HEK293 (cell line): ENCODE measurements around the gene SAP30L.

Experiments used
- CTCF ChIA-PET: fragments of 350-600 bp; formaldehyde crosslinking; extraction: SDS; loops from one replicate; lab custom pipeline; 2021; ENCODE audit warnings: antibody characterized with exemption; lab: Yijun Ruan, JAX
- POLR2A ChIA-PET: fragments of 300-600 bp; formaldehyde crosslinking; extraction: SDS; loops from one replicate; lab custom pipeline; 2020; ENCODE audit warnings: antibody characterized with exemption, inconsistent platforms; lab: Yijun Ruan, JAX
- H3K27ac ChIP-seq: fragments of 200-500 bp; sonication (Bioruptor generic); 2 replicates; pipeline ENCODE4 v1.5.1; 2014; ENCODE audit warnings: low read depth, low read length, control low read depth, inconsistent platforms; ENCODE audit errors: extremely low read depth
- H3K36me3 ChIP-seq, 2 experiments: fragments of 200-500 bp in 1 of 2; sonication (Bioruptor generic) in 1 of 2; 1 replicate in 1 of 2; 2 replicates in 1 of 2; pipeline ENCODE4 v1.5.1; 2014 to 2017; ENCODE audit warnings: inconsistent platforms in 2 of 2, low read length in 2 of 2; ENCODE audit not compliant: control insufficient read depth in 2 of 2, insufficient read depth in 1 of 2
- H3K4me1 ChIP-seq: fragments of 200-500 bp; sonication (Bioruptor generic); 2 replicates; pipeline ENCODE4 v1.5.1; 2014; ENCODE audit warnings: mild to moderate bottlenecking, low read length, inconsistent platforms; ENCODE audit not compliant: control insufficient read depth, insufficient read depth
- H3K4me3 ChIP-seq: 2 replicates; pipeline ENCODE4 v1.5.1; 2011; ENCODE audit warnings: low read depth, mild to moderate bottlenecking, control low read depth, low read length, moderate library complexity
- H3K9me3 ChIP-seq: fragments of 200-500 bp; sonication (Bioruptor generic); 2 replicates; pipeline ENCODE4 v1.5.1; 2014; ENCODE audit warnings: low read depth, low read length, inconsistent platforms; ENCODE audit not compliant: control insufficient read depth, insufficient read depth
- FEZF1 ChIP-seq: fragments of 450-650 bp; formaldehyde crosslinking; IDR thresholded peaks from 2 replicates; pipeline ENCODE4 v1.5.1; 2016; ENCODE audit warnings: missing biosample characterization, missing genetic modification characterization
- KLF16 ChIP-seq: fragments of 450-650 bp; formaldehyde crosslinking; IDR thresholded peaks from 2 replicates; pipeline ENCODE4 v1.5.1; 2017; ENCODE audit warnings: missing biosample characterization, missing genetic modification characterization
- KLF9 ChIP-seq: fragments of 450-650 bp; formaldehyde crosslinking; IDR thresholded peaks from 2 replicates; pipeline ENCODE4 v1.5.1; 2016; ENCODE audit warnings: missing biosample characterization, missing genetic modification characterization, low read depth
- PRDM6 ChIP-seq: fragments of 450-650 bp; formaldehyde crosslinking; IDR thresholded peaks from 2 replicates; pipeline ENCODE4 v1.5.1; 2017; ENCODE audit warnings: missing biosample characterization, missing genetic modification characterization
- SCRT2 ChIP-seq: fragments of 450-650 bp; formaldehyde crosslinking; IDR thresholded peaks from 2 replicates; pipeline ENCODE4 v1.5.1; 2016; ENCODE audit warnings: missing biosample characterization, missing genetic modification characterization
- SP7 ChIP-seq: fragments of 450-650 bp; formaldehyde crosslinking; IDR thresholded peaks from 2 replicates; pipeline ENCODE4 v1.5.1; 2016; ENCODE audit warnings: missing biosample characterization, missing genetic modification characterization
- WT1 ChIP-seq: fragments of 450-650 bp; formaldehyde crosslinking; IDR thresholded peaks from 2 replicates; pipeline ENCODE4 v1.5.1; 2016; ENCODE audit warnings: missing biosample characterization, missing genetic modification characterization
- ZBTB17 ChIP-seq: fragments of 450-650 bp; formaldehyde crosslinking; IDR thresholded peaks from 2 replicates; pipeline ENCODE4 v1.5.1; 2016; ENCODE audit warnings: missing biosample characterization, missing genetic modification characterization
- ZBTB8A ChIP-seq: fragments of 450-650 bp; formaldehyde crosslinking; IDR thresholded peaks from 2 replicates; pipeline ENCODE4 v1.5.1; 2016; ENCODE audit warnings: missing biosample characterization, missing genetic modification characterization
- ZNF114 ChIP-seq: fragments of 450-650 bp; formaldehyde crosslinking; IDR thresholded peaks from 2 replicates; pipeline ENCODE4 v1.5.0; 2017; ENCODE audit warnings: missing biosample characterization, missing genetic modification characterization
- ZNF23 ChIP-seq: fragments of 450-650 bp; formaldehyde crosslinking; IDR thresholded peaks from 2 replicates; pipeline ENCODE4 v1.5.1; 2016; ENCODE audit warnings: missing biosample characterization, missing genetic modification characterization, borderline replicate concordance
- ZNF302 ChIP-seq: fragments of 450-650 bp; formaldehyde crosslinking; IDR thresholded peaks from 2 replicates; pipeline ENCODE4 v1.5.1; 2016; ENCODE audit warnings: missing biosample characterization, missing genetic modification characterization, low read depth
- ZNF311 ChIP-seq: fragments of 450-650 bp; formaldehyde crosslinking; IDR thresholded peaks from 2 replicates; pipeline ENCODE4 v1.5.1; 2017; ENCODE audit warnings: missing biosample characterization, missing genetic modification characterization, borderline replicate concordance
- ZNF335 ChIP-seq: fragments of 450-650 bp; formaldehyde crosslinking; conservative IDR thresholded peaks from 2 replicates; pipeline ENCODE4 v1.5.1; 2016; ENCODE audit warnings: missing biosample characterization, missing genetic modification characterization
- ZNF398 ChIP-seq: fragments of 450-650 bp; formaldehyde crosslinking; IDR thresholded peaks from 2 replicates; pipeline ENCODE4 v1.5.1; 2017; ENCODE audit warnings: missing biosample characterization, missing genetic modification characterization
- ZNF521 ChIP-seq: fragments of 450-650 bp; formaldehyde crosslinking; IDR thresholded peaks from 2 replicates; pipeline ENCODE4 v1.5.1; 2017; ENCODE audit warnings: missing biosample characterization, mild to moderate bottlenecking, missing genetic modification characterization
- ZNF548 ChIP-seq: fragments of 450-650 bp; formaldehyde crosslinking; IDR thresholded peaks from 2 replicates; pipeline ENCODE4 v1.5.1; 2016; ENCODE audit warnings: missing biosample characterization, missing genetic modification characterization
- ZNF629 ChIP-seq: fragments of 450-650 bp; formaldehyde crosslinking; IDR thresholded peaks from 2 replicates; pipeline ENCODE4 v1.5.1; 2017; ENCODE audit warnings: missing biosample characterization, missing genetic modification characterization
- ZNF654 ChIP-seq: fragments of 450-650 bp; formaldehyde crosslinking; IDR thresholded peaks from 2 replicates; pipeline ENCODE4 v1.5.1; 2016; ENCODE audit warnings: low read depth, missing biosample characterization, missing genetic modification characterization
- ZNF664 ChIP-seq: fragments of 450-650 bp; formaldehyde crosslinking; IDR thresholded peaks from 2 replicates; pipeline ENCODE4 v1.5.1; 2016; ENCODE audit warnings: missing biosample characterization, missing genetic modification characterization
- ZNF747 ChIP-seq: fragments of 450-650 bp; formaldehyde crosslinking; IDR thresholded peaks from 2 replicates; pipeline ENCODE4 v1.5.1; 2016; ENCODE audit warnings: missing biosample characterization, missing genetic modification characterization
- ZSCAN30 ChIP-seq: fragments of 450-650 bp; IDR thresholded peaks from 2 replicates; pipeline ENCODE4 v1.5.1; 2018; ENCODE audit warnings: missing biosample characterization, mild to moderate bottlenecking, missing genetic modification characterization, moderate library complexity
- TF ChIP-seq, protein P1 (sequence below): fragments of 450-650 bp; formaldehyde crosslinking; IDR thresholded peaks from 2 replicates; pipeline ENCODE4 v1.5.1; 2016; ENCODE audit warnings: missing biosample characterization, missing genetic modification characterization
- TF ChIP-seq, protein P2 (sequence below): fragments of 450-650 bp; IDR thresholded peaks from 2 replicates; pipeline ENCODE4 v1.5.1; 2018; ENCODE audit warnings: missing biosample characterization, mild to moderate bottlenecking, missing genetic modification characterization
- TF ChIP-seq, protein P3 (sequence below): fragments of 450-650 bp; formaldehyde crosslinking; IDR thresholded peaks from 2 replicates; pipeline ENCODE4 v1.5.0; 2017; ENCODE audit warnings: missing biosample characterization, missing genetic modification characterization, borderline replicate concordance
- TF ChIP-seq, protein P4 (sequence below): fragments of 450-650 bp; formaldehyde crosslinking; IDR thresholded peaks from 2 replicates; pipeline ENCODE4 v1.5.1; 2016; ENCODE audit warnings: missing biosample characterization, missing genetic modification characterization

SAP30L gene

DNA sequence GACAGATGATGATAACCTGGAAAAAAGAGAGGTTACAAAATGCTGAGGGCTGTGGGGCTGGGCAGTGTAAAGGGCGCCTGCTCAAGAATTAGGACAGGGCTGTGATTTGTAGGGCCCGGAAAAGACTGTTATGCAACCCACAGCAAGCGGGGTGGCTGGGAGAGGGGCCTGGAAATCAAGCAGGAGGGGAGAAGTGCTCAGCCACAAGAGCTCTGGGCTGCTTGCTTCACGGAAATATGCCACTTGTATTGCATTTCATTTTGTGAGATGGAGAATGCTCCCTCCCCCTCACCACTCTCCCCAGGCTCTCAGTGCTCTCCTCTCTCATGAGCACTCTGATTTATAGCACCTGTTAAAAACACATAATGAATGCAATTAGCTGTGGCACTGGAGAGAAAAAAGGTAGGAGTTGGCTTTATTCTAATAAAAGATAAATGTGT is 40.6 kb downstream of the SAP30L start (continued):
- TF ChIP-seq KLF16 (tag by site-specific recombination) = no peak
- no peak for TF ChIP-seq ZNF311 (tag by site-specific recombination)
- peak; percentile 69; the same call in 1 of the 2 replicates for TF ChIP-seq ZNF664 (tag by site-specific recombination)
- peak; percentile 45; the same call in 1 of the 2 replicates for TF ChIP-seq ZBTB8A
- TF ChIP-seq SCRT2 = peak; percentile 64
- TF ChIP-seq, protein P1, sequence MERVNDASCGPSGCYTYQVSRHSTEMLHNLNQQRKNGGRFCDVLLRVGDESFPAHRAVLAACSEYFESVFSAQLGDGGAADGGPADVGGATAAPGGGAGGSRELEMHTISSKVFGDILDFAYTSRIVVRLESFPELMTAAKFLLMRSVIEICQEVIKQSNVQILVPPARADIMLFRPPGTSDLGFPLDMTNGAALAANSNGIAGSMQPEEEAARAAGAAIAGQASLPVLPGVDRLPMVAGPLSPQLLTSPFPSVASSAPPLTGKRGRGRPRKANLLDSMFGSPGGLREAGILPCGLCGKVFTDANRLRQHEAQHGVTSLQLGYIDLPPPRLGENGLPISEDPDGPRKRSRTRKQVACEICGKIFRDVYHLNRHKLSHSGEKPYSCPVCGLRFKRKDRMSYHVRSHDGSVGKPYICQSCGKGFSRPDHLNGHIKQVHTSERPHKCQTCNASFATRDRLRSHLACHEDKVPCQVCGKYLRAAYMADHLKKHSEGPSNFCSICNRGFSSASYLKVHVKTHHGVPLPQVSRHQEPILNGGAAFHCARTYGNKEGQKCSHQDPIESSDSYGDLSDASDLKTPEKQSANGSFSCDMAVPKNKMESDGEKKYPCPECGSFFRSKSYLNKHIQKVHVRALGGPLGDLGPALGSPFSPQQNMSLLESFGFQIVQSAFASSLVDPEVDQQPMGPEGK (tag by site-specific recombination) = peak; percentile 48; the same call in 1 of the 2 replicates
- 0 out of 2 replicates have a peak, but pooled peaks have one; percentile 51 for TF ChIP-seq ZSCAN30 (tag by site-specific recombination)
- TF ChIP-seq FEZF1 (tag by site-specific recombination) = peak; percentile 57; the same call in 1 of the 2 replicates
- TF ChIP-seq, protein P2, sequence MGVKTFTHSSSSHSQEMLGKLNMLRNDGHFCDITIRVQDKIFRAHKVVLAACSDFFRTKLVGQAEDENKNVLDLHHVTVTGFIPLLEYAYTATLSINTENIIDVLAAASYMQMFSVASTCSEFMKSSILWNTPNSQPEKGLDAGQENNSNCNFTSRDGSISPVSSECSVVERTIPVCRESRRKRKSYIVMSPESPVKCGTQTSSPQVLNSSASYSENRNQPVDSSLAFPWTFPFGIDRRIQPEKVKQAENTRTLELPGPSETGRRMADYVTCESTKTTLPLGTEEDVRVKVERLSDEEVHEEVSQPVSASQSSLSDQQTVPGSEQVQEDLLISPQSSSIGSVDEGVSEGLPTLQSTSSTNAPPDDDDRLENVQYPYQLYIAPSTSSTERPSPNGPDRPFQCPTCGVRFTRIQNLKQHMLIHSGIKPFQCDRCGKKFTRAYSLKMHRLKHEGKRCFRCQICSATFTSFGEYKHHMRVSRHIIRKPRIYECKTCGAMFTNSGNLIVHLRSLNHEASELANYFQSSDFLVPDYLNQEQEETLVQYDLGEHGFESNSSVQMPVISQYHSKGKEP (tag by site-specific recombination) = peak; percentile 85
- 0 out of 2 replicates have a peak, but pooled peaks have one; percentile 34 for TF ChIP-seq ZBTB17
- TF ChIP-seq, protein P3, sequence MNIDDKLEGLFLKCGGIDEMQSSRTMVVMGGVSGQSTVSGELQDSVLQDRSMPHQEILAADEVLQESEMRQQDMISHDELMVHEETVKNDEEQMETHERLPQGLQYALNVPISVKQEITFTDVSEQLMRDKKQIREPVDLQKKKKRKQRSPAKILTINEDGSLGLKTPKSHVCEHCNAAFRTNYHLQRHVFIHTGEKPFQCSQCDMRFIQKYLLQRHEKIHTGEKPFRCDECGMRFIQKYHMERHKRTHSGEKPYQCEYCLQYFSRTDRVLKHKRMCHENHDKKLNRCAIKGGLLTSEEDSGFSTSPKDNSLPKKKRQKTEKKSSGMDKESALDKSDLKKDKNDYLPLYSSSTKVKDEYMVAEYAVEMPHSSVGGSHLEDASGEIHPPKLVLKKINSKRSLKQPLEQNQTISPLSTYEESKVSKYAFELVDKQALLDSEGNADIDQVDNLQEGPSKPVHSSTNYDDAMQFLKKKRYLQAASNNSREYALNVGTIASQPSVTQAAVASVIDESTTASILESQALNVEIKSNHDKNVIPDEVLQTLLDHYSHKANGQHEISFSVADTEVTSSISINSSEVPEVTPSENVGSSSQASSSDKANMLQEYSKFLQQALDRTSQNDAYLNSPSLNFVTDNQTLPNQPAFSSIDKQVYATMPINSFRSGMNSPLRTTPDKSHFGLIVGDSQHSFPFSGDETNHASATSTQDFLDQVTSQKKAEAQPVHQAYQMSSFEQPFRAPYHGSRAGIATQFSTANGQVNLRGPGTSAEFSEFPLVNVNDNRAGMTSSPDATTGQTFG (tag by site-specific recombination) = no peak
- peak; percentile 30; the same call in 1 of the 2 replicates for TF ChIP-seq ZNF398 (tag by site-specific recombination)
- peak; percentile 21; the same call in 1 of the 2 replicates for TF ChIP-seq SP7 (tag by site-specific recombination)
- peak; percentile 81 for TF ChIP-seq PRDM6
- TF ChIP-seq ZNF335 (tag by site-specific recombination) = peak; percentile 66
- TF ChIP-seq ZNF629 (tag by site-specific recombination) = no peak

- no peaks in the 10 kb centered on the region for H3K36me3 ChIP-seq
- TF ChIP-seq WT1 (tag by site-specific recombination) (no peak), ZNF114 (tag by site-specific recombination) (no peak), ZNF654 (no peak), KLF9 (tag by site-specific recombination) (no peak), ZNF23 (tag by site-specific recombination) (no peak), ZNF521 (tag by site-specific recombination) (no peak), ZNF548 (no peak), ZNF747 (tag by site-specific recombination) (no peak), ZNF302 (tag by site-specific recombination) (no peak)
- TF ChIP-seq, protein P4, sequence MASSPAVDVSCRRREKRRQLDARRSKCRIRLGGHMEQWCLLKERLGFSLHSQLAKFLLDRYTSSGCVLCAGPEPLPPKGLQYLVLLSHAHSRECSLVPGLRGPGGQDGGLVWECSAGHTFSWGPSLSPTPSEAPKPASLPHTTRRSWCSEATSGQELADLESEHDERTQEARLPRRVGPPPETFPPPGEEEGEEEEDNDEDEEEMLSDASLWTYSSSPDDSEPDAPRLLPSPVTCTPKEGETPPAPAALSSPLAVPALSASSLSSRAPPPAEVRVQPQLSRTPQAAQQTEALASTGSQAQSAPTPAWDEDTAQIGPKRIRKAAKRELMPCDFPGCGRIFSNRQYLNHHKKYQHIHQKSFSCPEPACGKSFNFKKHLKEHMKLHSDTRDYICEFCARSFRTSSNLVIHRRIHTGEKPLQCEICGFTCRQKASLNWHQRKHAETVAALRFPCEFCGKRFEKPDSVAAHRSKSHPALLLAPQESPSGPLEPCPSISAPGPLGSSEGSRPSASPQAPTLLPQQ (tag by site-specific recombination) = no peak
- no peak overlapping the region for H3K27ac ChIP-seq
- ChIA-PET CTCF (interaction anchor here (0.5 to 1.3 kb wide), 4 partner anchors 19 to 415 kb away, joined by 3 to 6 read pairs (median 4); no protein-coding TSS in a partner anchor), POLR2A (no interaction called here)
- no peak overlapping the region for H3K4me3 ChIP-seq
- no peaks in the 10 kb centered on the region for H3K9me3 ChIP-seq
- H3K4me1 ChIP-seq = peaks cover 20% of the 10 kb centered on the region
Observed at GRCh38 chr5:154487541-154487940, 41.7 kb downstream of the SAP30L start.
